HepG2 (cell line): ENCODE measurements around the gene FBXO5.

Experiments
- BCL3 ChIP-seq: sonication (generic); formaldehyde crosslinking; IDR thresholded peaks from 2 replicates; pipeline ENCODE4 v1.5.1; 2020; ENCODE audit warnings: mild to moderate bottlenecking, missing genetic modification reagents, moderate library complexity
- CTCF ChIP-seq: sonication (generic); formaldehyde crosslinking; IDR thresholded peaks from 2 replicates; pipeline ENCODE4 v1.5.0; 2020; ENCODE audit warnings: mild to moderate bottlenecking, missing genetic modification reagents, moderate library complexity
- EEA1 ChIP-seq: sonication (generic); formaldehyde crosslinking; IDR thresholded peaks from 2 replicates; pipeline ENCODE4 v1.5.1; 2020; ENCODE audit warnings: mild to moderate bottlenecking, missing genetic modification reagents, borderline replicate concordance
- MXI1 ChIP-seq: IDR thresholded peaks from 3 replicates; pipeline ENCODE4 v1.6.1; 2012; ENCODE audit warnings: low read depth, low read length, inconsistent platforms, borderline replicate concordance
- RFXAP ChIP-seq: sonication (generic); formaldehyde crosslinking; IDR thresholded peaks from 2 replicates; pipeline ENCODE4 v1.4.0; 2020; ENCODE audit warnings: missing genetic modification reagents, borderline replicate concordance
- ZNF121 ChIP-seq: sonication (generic); formaldehyde crosslinking; IDR thresholded peaks from 2 replicates; pipeline ENCODE4 v1.5.0; 2020; ENCODE audit warnings: mild to moderate bottlenecking, missing genetic modification reagents
- ZNF253 ChIP-seq: sonication (generic); formaldehyde crosslinking; IDR thresholded peaks from 2 replicates; pipeline ENCODE4 v1.8.0; 2022; ENCODE audit warnings: mild to moderate bottlenecking, missing genetic modification reagents, borderline replicate concordance
- ZNF274 ChIP-seq: sonication (generic); formaldehyde crosslinking; IDR thresholded peaks from 2 replicates; pipeline ENCODE4 v1.5.1; 2020; ENCODE audit warnings: mild to moderate bottlenecking, missing genetic modification reagents
- ZNF326 ChIP-seq: sonication (generic); formaldehyde crosslinking; IDR thresholded peaks from 2 replicates; pipeline ENCODE4 v1.4.0; 2020; ENCODE audit warnings: missing genetic modification reagents, borderline replicate concordance
- ZNF414 ChIP-seq: sonication (generic); formaldehyde crosslinking; IDR thresholded peaks from 2 replicates; pipeline ENCODE4 v1.5.0; 2020; ENCODE audit warnings: missing genetic modification reagents

GRCh38 chr6:152922706-152923105 lies 60.1 kb downstream of the FBXO5 start:
- no peak for TF ChIP-seq ZNF121 (CRISPR knock-in tag)
- TF ChIP-seq ZNF253, result no peak
- TF ChIP-seq CTCF (CRISPR knock-in tag), result no peak
- TF ChIP-seq EEA1 (CRISPR knock-in tag), result no peak
- no peak for TF ChIP-seq MXI1
- no peak for TF ChIP-seq ZNF326 (CRISPR knock-in tag)
- no peak for TF ChIP-seq ZNF274 (CRISPR knock-in tag)
- no peak for TF ChIP-seq ZNF414 (CRISPR knock-in tag)
- TF ChIP-seq BCL3, result no peak
- no peak for TF ChIP-seq RFXAP
